SKM-1 treated with dmso at 0.1 percent for 144 hours (cell line): ENCODE measurements around the gene ZFHX3.

Source experiments
- DNase-seq: peaks from one replicate; lab custom pipeline; 2025; ENCODE audit not compliant: unreplicated experiment; lab: John Stamatoyannopoulos, UW

The ZFHX3 gene

GRCh38 chr16:73041676-73042075, 6.3 kb downstream of the ZFHX3 start:
- DNase-seq, result no peak

GRCh38 chr16:73040735-73041402, 7.1 kb downstream of the ZFHX3 start:
- DNase-seq, result no peak

GRCh38 chr16:73040136-73040535, 7.8 kb downstream of the ZFHX3 start:
- DNase-seq, result no peak

- no peak for DNase-seq
These were observed 9.9 kb downstream of the ZFHX3 start for GRCh38 chr16:73037845-73038570.

- DNase-seq, result no peak
These were observed 10.6 kb downstream of the ZFHX3 start for GRCh38 chr16:73037331-73037745.

- no peak for DNase-seq
These were observed 11.7 kb downstream of the ZFHX3 start for GRCh38 chr16:73036074-73036826.

GRCh38 chr16:73034374-73034773, 13.6 kb downstream of the ZFHX3 start:
- DNase-seq, result no peak

GRCh38 chr16:73033271-73033998, 14.5 kb downstream of the ZFHX3 start:
- no peak for DNase-seq

- no peak for DNase-seq
These were observed 15.2 kb downstream of the ZFHX3 start for GRCh38 chr16:73032541-73033270.

- DNase-seq, result no peak
These were observed 15.9 kb downstream of the ZFHX3 start for GRCh38 chr16:73031984-73032383.

GRCh38 chr16:73031155-73031866, 16.6 kb downstream of the ZFHX3 start:
- no peak for DNase-seq

- DNase-seq, result no peak
These were observed 19.1 kb downstream of the ZFHX3 start for GRCh38 chr16:73028721-73029361.

- DNase-seq, result no peak
These were observed 19.7 kb downstream of the ZFHX3 start for GRCh38 chr16:73028263-73028662.

- no peak for DNase-seq
These were observed 20.2 kb downstream of the ZFHX3 start for GRCh38 chr16:73027685-73028111.

- no peak for DNase-seq
These were observed 20.9 kb downstream of the ZFHX3 start for GRCh38 chr16:73026754-73027684.

GRCh38 chr16:73025856-73026210, 22.1 kb downstream of the ZFHX3 start:
- no peak for DNase-seq

- DNase-seq, result no peak
These were observed 22.6 kb downstream of the ZFHX3 start for GRCh38 chr16:73025151-73025855.

- no peak for DNase-seq
These were observed 23.3 kb downstream of the ZFHX3 start for GRCh38 chr16:73024571-73025105.
